ENCODE measurements around the gene FBLN1. TPM values are rescaled to one million over a fixed set of nuclear protein-coding genes. Genes with fewer than 3 reads are reported as not detected.
"Not testable (repeated sequence)": the region's sequence is repeated elsewhere in the genome, so short reads cannot be mapped to it uniquely, and the experiment has no call there.

Gene FBLN1
- polyA plus RNA-seq, 1 of the 3 experiments (the other 2 are of a cell fraction), result 147 TPM

DNA sequence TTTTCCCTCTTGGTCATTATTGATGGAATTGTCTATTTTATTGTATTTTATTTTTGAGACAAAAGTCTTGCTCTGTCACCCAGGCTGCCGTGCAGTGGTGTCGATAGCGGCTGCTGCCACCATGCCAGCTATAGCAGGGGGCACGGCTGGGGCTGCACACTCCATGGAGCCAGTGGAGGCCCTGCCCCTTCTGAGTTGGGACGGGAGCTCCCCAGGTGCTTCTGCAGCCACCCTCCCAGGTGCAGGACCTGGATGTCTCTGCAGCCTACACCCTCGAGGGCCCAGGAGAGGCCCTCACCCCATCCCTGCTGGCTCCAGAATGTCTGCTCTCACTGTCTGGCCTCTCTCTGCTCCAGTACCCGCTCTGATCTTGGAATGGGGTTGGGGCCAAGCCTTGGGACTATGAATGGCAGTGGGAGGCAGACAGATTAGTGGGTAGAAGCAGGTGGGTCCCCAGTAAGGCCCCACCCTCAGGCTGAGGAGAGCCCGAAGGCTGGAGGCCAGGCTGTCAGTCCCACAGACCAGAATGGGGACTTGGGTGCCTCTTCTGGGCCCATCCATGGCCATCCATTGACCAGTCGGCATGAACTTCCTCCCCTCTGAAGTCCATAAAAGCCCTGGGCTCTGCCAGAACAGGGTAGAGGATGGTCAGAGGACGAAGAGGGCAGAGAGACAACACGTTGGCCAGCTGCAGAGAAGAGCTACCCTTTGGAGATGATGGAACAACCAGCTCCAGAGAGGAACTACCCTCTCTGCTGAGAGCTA is 119.3 kb downstream of the FBLN1 start (continued):
- no peak for TF ChIP-seq USF2 (IDR thresholded peaks at IDR 0.05; ENCODE audit: borderline replicate concordance, low read depth, low read length)
- TF ChIP-seq USF1 (IDR thresholded peaks at IDR 0.05; ENCODE audit: borderline replicate concordance, low read depth), result no peak
- no peak for TF ChIP-seq FOXJ3 (CRISPR knock-in tag; IDR thresholded peaks at IDR 0.05)
- TF ChIP-seq MXI1 (IDR thresholded peaks at IDR 0.05; ENCODE audit: low read depth, low read length), result no peak
- TF ChIP-seq TEAD4 (IDR thresholded peaks at IDR 0.05; ENCODE audit: borderline replicate concordance, insufficient read depth), result no peak
- no peak for TF ChIP-seq JUND (IDR thresholded peaks at IDR 0.05)
- TF ChIP-seq RFX5 (IDR thresholded peaks at IDR 0.05; ENCODE audit: low read length), result no peak
- TF ChIP-seq, protein P1, sequence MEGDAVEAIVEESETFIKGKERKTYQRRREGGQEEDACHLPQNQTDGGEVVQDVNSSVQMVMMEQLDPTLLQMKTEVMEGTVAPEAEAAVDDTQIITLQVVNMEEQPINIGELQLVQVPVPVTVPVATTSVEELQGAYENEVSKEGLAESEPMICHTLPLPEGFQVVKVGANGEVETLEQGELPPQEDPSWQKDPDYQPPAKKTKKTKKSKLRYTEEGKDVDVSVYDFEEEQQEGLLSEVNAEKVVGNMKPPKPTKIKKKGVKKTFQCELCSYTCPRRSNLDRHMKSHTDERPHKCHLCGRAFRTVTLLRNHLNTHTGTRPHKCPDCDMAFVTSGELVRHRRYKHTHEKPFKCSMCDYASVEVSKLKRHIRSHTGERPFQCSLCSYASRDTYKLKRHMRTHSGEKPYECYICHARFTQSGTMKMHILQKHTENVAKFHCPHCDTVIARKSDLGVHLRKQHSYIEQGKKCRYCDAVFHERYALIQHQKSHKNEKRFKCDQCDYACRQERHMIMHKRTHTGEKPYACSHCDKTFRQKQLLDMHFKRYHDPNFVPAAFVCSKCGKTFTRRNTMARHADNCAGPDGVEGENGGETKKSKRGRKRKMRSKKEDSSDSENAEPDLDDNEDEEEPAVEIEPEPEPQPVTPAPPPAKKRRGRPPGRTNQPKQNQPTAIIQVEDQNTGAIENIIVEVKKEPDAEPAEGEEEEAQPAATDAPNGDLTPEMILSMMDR (IDR thresholded peaks at IDR 0.05), result no peak
- no peak for TF ChIP-seq GABPA (IDR thresholded peaks at IDR 0.05; ENCODE audit: low read depth)
- TF ChIP-seq MEF2A (IDR thresholded peaks at IDR 0.05; ENCODE audit: borderline replicate concordance, low read depth), result no peak

DNA sequence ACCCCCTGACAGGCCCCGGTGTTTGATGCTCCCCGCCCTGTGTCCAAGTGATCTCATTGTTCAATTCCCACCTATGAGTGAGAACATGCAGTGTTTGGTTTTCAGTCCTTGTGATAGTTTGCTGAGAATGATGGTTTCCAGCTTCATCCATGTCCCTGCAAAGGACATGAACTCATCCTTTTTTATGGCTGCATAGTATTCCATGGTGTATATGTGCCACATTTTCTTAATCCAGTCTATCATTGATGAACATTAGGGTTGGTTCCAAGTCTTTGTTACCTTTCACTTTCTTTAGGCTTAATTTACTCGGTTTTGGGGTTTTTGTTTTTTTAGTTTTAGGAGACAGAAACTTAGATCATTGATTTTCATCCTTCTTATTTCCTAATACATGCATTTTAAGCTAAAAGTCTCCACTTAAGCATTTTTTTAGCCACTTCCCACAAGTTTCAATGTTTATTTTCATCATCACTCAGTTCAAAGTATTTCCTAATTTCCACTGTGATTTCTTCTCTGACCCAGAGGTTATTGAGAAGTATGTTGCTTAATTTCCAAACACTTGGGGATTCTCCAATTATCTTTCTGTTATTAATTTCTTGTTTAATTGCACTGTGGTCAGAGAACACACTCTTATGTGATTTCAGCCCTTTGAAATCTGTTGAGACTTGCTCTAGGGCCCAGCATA is 120.9 kb downstream of the FBLN1 start:
- POLR2A ChIA-PET, H3K9ac ChIP-seq: not testable (repeated sequence)
- WGBS (ENCODE audit: low lambda C conversion rate), result 55% methylated on average over 3 of the region's 3 CpGs

More for the DNA sequence above, 120.9 kb downstream of the FBLN1 start:
- CTCF ChIA-PET, result interaction anchor here (1.3 to 2.1 kb wide), 3 partner anchors 21 to 46 kb away, joined by 3 to 9 read pairs (median 4); no protein-coding TSS in a partner anchor
- not testable (repeated sequence) for H3K9me2 ChIP-seq; H3K79me2 ChIP-seq (ENCODE audit: insufficient read depth); H3K27me3 ChIP-seq (ENCODE audit: insufficient read depth); H4K20me1 ChIP-seq (ENCODE audit: insufficient read depth); H3K4me2 ChIP-seq; H3K36me3 ChIP-seq (replicated peaks in 1 of 2; ENCODE audit: control insufficient read depth in 1 of 2, insufficient read depth in 2 of 2, low read length in 1 of 2); H3K4me3 ChIP-seq (ENCODE audit: low read depth in 2 of 2, low read length in 1 of 2); H3K27ac ChIP-seq (ENCODE audit: low read depth in 2 of 2, low read length in 1 of 2); H3K9me3 ChIP-seq; H2AFZ ChIP-seq (ENCODE audit: low read depth); DNase-seq; H3F3A ChIP-seq (replicated peaks; ENCODE audit: insufficient read depth); H3K4me1 ChIP-seq (ENCODE audit: control insufficient read depth in 1 of 2, insufficient read depth in 2 of 2, low read depth in 1 of 2, low read length in 1 of 2)
